H4 (cell line): ENCODE data around the gene KRT77. TPM values are rescaled to one million over a fixed set of nuclear protein-coding genes. Genes with fewer than 3 reads are reported as not detected.
"Not testable (repeated sequence)": the region's sequence is repeated elsewhere in the genome, so short reads cannot be mapped to it uniquely, and the experiment has no call there.

ENCODE experiments used
- DNase-seq: peaks from one replicate; pipeline ENCODE4 v3.0.0-alpha.2; 2015; ENCODE audit warnings: low spot score
- total RNA-seq: library from RNA; depleted of rRNA; stranded (reverse); fragments of >200 nt; shearing (Covaris generic); gene quantifications from 2 replicates; pipeline ENCODE4 v1.2.3, GENCODE V29; 2014

Gene KRT77
- total RNA-seq, 1 experiment from 2014 or later = not detected

DNA sequence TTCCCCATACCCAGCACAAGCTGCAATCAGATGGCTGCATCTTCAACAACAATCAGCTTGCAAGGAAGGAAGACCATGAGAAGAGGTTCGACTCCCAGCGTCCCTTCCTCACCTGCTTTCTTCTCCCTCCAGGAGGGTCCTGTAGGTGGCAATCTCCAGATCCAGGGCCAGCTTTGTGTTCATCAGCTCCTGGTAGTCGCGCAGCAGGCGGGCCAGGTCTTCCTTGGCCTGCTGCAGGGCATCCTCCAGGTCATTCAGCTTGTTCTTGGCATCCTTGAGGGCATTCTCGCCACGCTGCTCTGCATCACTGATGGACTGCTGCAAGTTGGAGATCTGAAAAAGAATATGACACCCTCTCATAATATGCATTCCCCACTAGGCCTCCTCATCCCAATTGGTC is 27.2 kb downstream of the KRT77 start:
- no peak for DNase-seq

DNA sequence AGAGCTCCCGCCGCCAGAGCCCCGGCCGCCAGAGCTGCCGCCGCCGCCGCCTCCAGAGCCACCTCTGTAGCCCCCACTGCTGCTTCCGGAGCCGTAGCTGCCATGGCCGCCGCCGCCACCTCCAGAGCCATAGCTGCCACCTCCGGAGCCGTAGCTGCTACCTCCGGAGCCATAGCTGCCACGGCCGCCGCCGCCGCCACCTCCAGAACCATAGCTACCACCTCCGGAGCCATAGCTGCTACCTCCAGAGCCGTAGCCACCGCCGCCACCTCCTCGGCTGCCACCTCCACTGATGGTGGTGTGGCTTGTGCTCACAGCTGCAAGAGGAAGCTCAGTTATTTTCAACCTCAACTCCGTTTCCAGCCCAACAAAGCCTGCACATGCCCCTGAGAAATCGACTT is 28.0 kb downstream of the KRT77 start:
- DNase-seq = no peak

DNA sequence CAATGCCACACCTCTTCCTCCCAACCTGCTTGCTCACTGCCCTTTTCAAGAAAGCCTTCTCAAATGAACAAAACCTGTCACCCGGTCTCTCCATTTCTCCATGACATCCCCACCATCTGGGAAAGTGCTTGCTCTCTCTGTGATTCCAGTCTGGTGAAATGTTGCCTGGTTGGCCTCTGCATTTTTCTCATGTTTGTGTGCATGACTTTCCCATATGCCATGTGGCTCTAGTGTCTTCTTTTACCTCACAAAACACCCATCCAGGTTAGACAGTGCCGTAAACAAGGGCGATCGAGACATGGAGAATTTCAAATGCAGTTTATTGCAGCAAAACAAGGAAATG is 28.9 kb downstream of the KRT77 start:
- no peak for DNase-seq

DNA sequence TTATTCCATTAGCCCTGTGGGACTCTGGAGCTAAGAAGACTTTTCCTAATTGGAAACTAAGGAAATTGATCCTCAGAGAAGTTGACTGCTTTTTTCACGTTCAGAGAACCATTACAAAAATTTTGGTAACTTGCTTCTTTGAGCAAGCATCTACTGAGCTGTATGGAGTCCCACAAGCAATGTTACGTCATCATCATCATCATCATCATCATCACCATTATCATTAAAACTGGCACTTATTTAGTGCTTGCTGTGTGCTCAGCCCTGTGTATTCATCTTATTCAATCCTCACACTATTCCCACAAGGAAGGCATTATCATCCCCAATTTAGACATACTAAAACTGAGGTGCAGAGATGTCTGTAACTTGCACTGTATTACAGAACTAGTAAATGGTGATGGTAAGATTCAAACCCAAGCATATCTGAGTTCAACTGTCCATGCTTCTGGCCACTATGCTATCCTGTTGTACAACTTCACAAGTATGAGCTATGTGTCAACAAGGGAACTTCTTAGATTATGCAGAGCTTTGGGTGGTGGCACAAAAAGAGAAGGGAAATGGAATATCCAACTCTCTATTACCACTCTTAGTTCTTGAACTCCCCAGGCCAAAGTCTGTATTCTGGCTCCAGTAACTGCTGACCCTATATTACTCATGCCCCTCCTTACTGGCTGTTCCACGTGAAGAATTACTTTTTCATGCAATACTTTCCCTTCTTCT is 29.5 kb downstream of the KRT77 start:
- DNase-seq = no peak

DNA sequence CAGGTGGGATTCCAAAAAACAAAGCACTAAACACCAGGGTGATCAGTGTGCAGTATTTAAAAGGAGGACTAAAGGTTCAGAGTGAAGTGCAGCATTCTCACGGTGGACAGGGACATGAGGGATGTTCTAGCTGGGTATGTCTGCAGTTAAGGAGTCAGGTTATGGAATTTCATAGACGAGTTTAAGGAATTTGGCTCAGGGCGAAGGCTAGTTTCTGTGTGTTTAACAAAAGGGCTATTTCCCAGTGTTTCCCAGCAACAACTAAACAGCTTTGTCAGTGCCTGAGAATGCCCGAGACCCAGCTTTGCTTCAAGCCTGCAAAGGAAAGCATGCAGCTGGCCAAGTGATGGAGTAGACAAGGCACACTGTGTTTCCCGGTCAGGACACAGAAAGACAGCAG is 30.1 kb downstream of the KRT77 start:
- no peak for DNase-seq

DNA sequence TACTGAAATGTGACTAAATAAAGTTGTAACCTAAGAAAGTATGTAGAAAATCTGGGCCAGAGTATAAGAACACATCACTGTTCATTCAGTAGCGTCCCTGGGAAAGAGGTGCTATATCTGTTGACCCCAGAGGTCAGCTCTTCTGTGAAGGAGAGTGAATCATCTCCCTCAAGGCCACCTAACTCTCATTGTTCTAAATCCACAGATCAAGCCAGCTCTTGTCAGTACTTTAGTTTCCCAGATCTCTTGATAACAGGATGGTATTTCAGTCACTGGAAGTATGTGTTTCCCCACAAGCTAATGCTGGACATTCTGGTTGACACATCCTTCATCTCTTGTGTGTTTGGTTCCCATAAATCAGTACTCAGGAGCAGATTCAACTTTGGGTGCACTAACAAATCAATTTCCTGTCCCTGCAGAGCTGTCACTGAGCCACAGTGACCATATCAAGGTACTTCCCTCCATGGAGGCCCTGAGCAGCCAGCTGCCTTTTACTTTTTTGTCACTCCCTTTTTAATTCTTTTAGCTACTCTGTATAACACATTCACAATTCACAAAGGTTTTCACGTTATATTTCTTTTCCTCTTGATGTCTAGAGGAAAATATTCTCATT is 30.9 kb downstream of the KRT77 start:
- DNase-seq = no peak

DNA sequence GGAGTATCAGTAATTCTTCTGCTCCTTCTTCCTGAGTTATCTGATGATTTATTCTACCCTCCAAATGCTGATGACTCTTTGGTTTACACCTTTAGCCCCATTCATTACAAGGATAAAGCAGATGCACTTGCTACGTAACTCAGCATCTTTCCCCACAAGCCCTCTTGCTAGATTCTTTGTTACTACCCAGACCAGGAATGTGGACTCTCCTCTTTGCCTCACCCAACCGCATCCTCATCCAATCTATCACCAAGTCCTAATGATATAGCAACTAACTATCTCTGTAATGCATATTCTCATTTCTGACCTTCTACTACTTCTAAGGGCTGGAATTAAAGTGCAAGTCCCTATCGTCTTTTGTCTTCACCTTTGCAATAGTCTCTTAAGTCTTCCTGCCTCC is 32.4 kb downstream of the KRT77 start:
- no peak for DNase-seq

DNA sequence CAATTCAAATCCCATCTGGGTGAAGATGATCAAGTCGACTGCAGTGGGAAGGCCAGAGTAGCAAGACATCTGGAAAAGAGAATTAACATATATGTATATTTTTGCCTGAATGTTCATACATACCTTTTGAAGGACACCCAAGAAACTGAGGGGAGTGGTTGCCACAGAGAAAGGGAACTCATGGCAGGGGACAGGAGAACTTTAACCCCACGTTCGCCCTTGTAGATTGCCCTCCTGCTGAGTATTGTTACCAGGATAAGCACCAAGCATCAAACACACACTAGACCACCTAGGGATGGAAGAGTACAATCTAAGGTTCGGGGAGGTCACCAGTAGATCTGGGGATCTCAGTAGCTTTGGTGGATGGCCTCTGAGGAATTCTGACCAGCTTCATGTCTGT is 32.8 kb downstream of the KRT77 start:
- no peak for DNase-seq

DNA sequence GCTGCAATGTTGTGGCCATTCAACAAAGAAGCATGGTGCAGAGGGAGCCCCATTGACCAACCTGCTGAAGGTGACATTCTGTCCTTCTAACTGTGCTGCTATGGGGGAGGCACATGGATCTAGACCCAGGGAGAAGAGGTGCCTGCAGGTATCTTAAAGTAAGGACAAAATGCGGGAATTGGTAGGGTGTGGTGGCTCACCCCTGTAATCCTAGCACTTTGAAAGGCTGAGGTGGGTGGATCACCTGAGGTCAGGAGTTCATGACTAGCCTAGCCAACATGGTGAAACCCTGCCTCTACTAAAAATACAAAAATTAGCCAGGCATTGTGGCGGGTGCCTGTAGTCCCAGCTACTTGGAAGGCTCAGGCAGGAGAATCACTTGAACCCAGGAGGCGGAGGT is 33.4 kb downstream of the KRT77 start:
- DNase-seq = not testable (repeated sequence)

DNA sequence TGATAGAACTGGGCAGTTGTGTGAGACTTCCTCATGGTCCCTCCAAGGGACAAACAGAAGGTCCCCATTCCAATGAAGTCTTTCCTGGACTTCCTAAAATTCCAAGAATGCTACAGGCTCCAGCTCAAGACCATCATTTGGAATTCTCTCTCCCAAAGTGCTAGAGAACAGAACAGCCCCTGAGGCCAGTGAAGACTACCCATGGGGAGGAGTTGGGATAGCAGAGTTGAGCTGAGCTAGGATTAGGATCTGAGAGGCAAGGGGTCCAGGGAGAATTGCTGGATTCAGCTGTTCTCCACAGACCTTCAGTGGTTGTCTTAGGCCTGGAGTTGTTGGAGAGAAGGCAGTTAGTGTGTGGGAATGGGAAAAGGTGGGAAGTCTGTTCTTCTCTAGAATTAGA is 33.9 kb downstream of the KRT77 start:
- DNase-seq = no peak

DNA sequence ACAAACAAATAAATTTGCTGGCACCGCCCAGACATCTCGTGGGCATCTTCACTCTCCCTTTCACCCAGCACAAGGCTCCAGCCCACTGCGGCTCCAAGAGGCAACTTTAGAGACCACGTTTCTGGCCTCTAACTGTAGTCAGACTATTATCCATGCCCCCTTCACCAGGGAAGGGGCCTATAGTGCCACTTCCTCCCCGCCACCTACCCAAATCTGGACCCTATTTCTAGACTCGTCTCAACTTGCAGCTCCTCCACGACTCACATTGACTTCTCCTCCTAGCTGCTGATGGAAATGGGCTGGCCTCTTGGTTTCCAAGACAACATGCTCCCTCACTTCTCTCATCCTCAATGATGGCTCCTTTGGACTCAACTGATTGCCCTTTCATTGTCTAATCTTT is 35.4 kb downstream of the KRT77 start:
- no peak for DNase-seq

DNA sequence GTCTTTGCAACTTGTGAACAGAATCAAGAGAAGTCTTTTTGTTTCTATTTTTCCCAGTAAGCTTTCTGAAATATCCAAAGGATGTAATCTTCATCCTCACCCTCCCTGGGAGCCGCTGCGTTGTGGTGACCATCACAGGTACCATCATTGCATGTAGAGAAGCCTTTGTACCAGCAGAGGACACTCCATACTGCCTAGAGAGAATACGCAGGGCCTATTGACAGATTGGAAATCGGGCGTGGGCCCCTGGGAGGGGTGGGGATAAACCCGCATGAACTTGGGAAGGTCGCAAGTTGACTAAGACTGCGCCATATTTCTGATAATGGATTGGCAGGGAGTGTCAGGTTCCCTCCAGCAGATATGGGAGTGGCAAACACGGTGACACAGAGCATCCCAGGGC is 35.8 kb downstream of the KRT77 start:
- DNase-seq = no peak

DNA sequence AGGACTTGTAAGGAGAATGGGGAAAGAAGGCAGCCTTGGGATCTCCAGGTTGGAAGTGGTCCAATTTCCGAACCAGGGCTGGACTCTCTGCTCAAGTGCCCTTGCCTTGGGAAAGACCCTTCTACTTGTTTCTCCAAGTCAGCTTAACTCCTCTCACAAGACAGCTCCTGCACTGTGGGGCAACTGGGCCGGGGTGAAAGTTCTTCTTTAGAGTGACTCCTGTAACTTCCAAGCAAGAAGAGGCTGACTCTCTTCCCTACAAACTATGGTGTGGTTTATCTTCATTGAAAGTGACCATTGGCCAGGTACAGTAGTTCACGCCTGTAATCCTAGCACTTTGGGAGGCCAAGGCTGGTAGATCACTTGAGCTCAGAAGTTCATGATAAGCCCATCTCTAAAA is 36.9 kb downstream of the KRT77 start:
- no peak for DNase-seq

DNA sequence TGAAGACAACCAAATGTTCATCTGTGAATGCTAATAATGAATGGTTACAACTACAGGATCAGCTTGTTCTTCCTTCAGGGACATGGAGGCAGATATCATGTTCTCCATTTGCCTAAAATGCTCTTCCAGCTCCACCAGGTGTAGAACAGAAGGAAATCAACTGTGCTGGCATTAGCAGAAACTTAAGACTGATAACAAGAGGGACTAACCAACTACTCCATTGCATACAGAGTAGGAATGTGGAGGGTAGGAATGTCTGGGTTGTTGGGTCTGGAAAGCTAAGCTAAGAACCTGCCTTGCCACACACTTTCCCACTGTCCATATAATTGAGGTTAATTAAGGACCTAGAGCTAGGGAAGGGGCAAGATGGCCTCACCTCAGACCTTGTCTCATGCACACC is 39.9 kb downstream of the KRT77 start:
- DNase-seq = no peak

DNA sequence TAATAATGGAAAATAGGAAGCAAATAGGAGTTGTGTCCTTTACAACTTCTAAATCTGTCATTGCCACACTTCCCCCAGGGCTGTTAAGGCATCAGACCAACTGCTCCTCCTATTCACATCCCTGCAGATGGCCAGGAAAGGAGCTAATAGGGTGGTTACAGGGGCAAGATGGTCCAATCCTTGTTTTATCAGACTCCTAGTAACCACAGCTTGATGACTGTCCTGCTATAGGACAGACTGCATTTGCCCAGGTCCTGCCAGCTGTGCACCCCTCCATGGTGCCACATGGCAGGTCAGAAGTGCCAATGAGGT is 40.5 kb downstream of the KRT77 start:
- DNase-seq = no peak

DNA sequence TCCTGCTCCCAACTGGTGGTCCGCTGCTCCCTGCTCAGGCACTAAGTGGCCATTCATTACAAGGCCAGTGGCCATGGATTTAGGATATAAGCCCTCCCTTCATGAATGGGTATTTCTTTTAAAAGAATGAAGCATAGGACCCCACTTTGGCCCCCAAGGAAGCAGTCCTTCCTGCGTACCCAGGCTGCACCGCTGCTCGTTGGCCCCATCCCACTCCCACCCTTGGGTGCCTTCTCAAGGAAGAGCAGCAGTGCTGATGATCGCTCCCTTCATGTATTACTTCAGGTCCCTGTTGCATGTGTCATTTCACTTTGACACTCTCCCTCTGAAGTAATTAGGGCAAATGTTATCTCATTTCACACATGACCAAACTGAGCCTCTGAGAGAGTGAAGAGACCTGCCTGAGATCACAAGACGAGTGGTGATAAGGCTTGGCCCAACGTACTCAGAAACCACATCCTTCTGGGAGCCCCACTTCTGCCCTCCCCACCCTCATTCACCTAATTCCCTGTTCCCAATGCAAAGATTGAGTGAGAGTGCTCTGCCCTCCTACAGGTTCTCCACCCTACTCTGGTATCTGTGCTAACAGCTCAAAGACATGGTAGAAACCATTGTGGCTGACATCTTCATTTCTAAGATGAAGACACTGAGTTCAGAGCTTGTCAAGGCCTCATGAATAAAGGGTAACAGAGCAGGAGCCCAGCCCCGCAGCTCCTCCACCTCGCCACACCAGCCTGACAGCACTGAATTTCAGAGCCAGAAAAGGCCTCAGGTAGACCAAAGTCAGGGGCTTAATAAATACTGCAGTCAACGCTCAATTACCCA is 41.0 kb downstream of the KRT77 start:
- DNase-seq = no peak

DNA sequence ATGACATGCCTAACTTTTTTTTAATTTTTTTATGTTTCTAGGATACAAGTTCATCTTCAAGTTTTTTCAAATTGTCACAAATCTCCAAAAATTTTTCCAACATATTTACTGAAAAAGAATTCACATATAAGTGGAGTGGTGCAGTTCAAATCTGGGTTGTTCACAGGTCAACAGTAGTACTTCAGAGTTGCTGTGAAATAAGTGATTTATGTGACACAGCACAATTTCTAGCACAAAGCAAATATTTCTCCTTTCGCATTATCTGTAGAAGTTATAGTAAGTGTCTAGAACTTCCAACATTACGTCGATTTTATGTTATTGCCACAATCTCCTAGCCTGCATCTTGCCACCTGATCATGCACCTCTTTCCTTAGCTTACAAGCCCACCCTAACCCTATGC is 41.7 kb downstream of the KRT77 start:
- DNase-seq = no peak

DNA sequence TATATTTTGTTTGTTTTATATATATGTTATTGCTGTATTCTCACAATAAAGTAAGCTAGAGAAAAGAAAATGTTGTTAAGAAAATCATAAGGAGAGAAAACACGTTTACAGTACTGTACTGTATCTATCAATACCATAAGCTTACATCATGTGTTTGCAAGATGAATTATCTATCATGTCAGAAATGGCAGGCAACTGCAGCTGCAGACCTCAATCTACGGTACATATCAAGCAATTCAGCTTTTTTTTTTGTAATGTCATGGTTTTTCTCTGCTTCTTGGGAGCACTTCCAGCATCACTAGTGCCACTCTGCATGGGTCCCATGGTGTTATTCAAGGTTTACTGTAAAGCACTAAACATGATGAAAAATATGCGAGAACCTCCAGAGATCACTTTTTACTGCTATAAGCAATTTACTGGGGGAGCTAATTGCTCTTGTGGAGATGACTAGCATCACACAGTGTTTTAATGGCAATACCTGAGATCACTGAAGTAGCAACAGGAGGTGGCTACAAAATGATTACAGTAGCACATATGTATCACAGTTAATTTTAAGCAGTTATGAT is 42.3 kb downstream of the KRT77 start:
- DNase-seq = no peak

DNA sequence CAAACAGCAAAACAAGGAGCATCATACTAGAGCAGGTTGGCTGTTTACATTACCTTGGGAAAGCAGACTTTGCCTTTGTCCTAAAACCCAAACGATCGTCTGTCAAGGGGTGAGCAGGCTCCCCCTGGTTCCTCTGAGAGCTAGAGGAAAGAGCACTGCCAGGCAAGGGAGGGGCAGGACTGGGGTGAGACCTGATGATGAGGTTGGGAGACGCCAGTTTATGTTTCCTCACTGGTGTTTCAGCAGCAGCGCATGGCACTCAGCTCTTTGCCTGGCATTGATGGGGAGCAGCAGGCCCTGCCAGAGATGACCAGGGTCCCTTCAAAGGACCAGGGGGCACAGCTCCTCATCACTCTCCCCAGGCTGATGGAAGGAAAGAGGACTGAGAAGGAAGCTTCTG is 43.4 kb downstream of the KRT77 start:
- no peak for DNase-seq

DNA sequence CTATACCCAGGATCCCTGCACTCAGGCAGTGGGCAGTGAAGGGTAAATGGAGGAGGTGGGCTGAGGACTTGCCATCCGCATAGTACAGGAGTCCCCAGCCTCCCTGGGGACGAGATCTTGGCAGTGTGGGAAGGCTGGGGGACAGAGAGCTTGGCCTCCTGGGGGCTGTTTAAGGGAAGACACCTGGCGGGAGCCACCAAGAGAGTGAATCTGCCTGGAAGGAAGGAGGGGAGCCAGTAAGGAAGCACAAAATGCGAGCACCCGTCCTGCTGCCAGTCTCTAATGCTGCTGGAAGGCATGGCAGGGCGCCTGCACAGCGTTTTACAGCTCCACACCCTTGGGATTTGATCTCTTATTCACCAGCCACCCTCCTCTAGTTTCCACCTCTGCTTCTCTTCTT is 43.9 kb downstream of the KRT77 start:
- DNase-seq = no peak

DNA sequence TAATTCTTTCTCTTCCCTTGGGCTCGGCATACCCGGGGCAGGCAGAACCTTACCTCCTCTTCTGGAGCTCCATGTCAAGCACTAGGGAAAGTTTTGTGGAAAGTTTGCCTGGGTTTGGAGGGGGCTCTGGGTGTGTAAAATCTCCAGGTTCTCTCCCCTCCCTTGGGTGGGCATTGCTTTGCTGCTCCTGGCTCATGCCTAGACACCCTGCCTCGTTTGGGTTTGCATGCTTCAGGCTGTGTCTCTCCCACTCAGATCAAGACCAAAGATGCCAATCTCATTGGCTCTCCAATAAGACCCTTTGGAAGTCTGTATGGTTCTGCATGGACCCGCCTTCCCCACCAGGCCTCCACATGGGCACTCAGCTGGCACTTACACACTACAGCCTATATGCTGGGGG is 45.1 kb downstream of the KRT77 start:
- no peak for DNase-seq

DNA sequence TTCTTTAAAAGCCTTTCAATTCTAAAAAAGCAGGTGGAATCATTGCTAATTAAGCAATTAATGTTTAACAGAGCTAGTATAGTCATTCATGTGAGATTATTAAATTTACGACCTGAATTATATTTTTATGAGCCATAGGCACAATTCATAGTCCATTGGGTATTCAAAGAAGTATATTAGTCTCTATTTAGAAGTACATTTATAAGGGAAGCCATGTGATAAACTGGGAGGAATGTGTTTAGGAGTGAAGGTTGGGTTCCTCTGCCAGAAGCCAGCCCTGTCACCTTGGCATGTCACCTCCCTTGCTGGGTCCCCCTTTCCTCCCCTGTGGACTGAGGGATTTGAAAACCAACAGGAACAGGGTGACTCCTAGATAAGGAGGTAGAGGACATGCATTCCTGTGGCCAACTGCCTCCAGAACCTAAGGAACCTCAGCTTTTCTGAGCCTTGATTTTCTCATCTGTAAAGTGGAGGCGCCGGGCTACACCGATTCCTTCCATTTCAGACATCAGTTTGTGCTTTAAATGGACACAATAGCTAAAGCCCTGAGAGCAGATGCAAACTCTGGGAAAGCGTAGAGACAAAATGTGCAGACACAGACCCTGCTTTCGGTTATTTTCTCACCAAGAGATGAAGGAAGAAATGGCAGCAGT is 45.9 kb downstream of the KRT77 start:
- DNase-seq = no peak

DNA sequence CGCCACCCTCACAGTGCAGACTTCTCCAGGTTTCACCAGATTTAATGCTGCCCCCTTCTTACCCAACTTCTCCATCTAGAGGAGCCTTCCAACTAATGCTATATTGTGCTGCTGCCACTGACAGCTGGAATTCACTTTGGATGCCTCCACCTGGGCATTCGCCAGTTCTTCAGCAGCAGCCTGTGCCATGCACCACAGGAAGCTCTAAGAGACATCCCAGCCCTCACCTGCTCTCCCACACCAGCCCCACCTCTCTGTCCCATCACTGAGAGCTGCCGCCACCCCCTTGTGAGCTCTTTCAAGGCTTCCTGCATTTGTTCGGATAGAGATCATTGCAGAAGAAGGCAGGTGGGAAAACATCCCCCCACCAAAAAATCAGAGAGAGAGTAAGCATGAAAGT is 46.7 kb downstream of the KRT77 start:
- no peak for DNase-seq
